ENCODE data around the gene APMAP.
"Not testable (repeated sequence)": the region's sequence is repeated elsewhere in the genome, so short reads cannot be mapped to it uniquely, and the experiment has no call there.

The APMAP gene

DNA sequence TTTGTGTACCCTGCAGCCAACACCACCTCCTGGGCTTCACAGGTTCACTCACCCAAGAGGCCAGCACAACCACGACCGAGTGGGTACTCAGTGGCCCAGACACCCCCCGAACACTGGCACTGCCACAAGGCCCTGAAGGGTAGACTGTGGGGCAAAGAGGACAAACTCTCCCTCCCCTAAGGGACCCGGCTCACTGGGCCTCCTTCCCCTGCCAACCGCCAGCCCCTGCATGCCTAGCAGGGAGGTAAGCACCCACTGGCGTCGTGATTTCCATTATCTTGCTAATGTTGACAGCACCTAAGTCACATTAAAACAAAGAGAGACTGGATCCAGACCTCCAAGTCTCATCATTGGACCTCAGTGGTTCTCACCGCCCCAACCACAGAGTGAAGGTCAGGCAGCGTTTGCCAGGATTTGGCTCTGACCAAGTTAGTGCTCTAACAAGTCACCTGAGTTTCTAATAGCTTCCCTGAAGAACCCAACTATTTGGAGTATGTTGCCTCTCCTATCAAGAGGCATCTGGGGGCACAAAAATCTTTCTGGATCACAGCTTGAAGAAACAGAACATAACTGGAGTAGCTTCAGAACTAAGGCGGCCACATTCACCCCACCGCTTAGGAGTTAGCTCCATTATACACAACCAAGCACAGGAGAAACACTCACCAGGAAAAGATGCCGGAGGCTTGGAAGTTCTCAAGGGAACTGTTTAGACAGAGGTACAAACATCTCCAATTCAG lies 14.0 kb upstream of the APMAP start:
- DNase-seq, result no peak

DNA sequence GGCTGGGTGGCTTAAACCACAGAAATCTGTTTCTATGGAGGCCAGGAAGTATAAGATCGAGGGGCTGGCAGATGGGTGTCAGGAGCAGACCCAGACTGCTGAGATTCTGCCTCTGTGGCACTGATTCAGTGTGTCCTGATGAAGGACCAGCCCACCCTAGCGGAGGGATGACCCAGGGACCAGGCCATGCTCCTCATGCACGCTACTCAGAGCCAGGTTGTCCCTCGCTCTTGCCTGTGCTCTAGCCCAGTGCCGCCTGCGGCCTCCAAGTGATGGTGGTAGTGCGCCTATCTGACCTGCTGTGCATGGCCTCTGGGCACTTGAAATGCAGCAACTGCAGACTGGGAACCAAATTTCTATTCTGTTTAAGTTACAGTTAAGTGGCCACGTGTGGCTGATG lies 13.1 kb upstream of the APMAP start:
- DNase-seq, result no peak

DNA sequence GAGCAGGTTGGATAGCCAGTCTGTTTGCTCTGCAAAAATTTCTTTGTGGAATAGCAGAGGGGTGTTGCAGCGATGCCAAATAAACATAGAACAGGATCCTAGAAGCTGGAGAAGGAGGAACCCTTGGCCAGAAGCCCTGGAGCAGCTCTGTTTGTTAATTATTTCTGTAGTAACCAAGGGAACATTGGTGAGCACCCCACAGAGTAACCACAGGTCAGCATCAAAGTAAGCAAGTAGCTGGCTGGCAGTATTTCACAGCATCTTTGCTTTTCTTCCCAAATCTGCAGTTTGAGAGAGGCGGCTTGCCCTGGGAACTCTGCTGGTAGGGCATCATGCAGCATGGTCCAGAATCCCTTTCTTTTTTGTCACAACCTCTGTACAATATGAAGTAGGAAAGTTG lies 12.7 kb upstream of the APMAP start:
- no peak for DNase-seq

DNA sequence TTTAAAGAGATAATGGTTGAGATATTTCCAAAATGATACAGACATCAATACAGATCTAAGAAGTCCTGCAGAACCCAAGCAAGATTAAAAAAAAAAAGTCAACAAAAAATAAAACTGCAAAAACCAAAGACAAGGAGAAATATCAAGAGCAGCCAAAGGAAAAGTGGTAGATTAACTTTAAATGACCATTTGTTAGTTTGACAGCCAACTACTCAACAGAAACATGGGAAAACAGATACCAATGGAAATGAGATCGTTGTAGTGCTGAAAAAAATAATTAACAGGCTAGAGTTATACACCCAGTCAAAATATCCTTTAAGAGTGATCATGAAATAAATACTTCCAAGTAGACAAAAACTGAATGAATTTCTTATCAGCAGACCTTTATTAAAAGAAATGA lies 10.5 kb upstream of the APMAP start:
- DNase-seq, result no peak

DNA sequence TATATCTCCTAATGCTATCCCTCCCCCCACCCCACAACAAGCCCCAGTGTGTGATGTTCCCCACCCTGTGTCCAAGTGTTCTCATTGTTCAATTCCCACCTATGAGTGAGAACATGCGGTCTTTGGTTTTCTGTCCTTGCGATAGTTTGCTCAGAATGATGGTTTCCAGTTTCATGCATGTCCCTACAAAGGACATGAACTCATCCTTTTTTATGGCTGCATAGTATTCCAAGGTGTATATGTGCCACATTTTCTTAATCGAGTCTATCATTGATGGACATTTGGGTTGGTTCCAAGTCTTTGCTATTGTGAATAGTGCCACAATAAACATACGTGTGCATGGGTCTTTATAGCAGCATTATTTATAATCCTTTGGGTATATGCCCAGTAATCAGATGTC lies 8.8 kb upstream of the APMAP start:
- not testable (repeated sequence) for DNase-seq

DNA sequence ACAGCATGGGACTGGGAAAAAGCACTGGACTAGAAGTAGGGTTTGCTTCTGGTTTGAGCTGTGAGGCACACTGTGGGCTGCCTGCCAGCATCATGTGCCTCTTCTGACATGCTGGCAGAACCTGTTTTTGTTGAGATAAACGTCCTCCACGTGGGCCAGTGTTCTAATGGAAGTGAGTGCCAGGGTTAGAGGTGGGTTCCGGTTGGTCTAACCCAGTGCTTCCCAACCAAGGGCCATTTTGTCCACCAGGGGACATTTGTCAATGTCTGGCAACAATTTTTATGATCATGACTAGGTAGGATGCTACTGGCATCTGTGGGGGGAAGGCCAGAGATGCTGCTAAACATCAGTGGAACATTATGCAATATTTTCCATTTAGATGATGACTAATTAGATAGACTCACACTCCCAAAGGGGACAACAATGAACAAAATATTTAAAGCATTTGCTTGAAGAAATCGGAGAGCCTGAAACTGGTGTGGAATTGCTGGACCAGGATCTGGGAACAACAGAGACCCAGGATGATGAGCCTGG lies 7.8 kb upstream of the APMAP start:
- no peak for DNase-seq

DNA sequence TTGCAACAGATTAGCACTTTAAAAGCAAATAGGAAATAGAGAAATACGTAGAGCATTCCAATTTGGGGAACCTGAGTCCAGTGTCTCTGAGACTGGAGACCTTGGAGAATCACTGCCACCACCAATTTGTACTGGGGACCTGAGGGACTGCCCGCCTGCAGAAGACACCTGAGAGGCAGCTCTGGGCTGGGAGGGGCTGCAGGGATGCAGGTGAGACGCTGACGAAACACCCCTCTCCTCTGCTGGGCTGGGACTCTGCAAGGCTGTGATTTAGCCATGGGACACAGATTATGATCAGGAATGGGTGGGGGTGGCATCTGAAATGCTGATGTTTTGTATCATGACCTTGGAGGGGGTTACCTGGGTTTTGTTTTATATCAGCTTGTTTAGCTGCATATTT lies 7.0 kb upstream of the APMAP start:
- DNase-seq, result no peak

DNA sequence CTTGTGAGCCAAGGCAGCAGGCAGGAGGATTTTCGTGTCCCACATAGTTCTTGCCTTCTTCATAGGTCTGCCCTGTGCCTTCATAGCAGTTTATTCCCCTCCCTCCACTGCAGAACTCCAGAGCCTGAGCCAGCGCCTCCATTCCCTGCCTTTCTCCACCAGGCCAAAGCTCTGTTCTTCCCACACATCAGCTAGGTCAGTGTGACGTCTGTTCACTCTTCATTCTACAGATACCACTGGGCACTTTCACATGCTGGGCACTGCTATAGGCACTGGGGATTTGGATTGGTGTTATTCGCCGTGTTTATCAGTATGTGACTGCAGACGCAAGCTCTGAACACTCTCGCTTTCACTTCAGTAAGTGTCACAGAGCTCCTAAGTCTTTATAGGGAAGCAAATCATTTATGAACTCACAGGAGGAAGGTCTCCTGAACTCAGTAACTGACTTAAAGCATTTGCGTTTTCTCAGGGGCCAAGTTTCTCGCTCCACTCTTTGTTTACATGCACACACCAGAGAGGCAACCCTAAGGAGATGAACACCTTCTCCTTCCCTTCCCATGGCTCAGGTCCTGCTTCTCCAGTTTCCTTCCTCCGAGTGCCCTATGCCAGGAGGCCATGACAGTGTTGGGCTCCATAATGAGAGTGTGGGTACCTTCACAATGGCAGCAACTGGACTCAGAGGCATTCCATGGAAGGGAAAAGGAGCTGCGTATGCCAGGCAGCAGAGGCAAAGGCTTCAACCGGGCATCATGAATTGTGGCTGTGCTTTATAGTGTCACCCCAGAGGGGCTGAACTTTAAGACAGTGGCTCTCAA lies 6.3 kb upstream of the APMAP start:
- DNase-seq, result no peak

DNA sequence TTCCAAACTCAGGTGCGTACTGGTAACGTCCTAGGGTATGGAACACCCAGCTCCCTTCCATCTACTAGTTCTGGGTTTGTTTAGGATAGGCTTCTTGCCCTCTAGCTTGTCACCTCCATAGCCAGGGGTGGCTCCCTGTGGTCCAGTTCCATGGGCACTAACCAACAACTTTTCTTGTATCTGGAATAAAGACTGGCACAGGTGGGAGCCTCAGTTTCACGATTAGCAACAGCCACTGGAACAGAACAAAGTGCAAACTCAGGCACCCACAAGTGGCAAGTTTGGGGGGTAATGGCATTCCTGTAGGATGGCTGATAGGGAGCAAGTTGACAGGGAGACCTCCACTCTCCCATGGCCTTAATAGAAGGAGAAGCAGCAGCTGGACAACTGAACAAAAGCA lies 5.6 kb upstream of the APMAP start:
- DNase-seq, result no peak

DNA sequence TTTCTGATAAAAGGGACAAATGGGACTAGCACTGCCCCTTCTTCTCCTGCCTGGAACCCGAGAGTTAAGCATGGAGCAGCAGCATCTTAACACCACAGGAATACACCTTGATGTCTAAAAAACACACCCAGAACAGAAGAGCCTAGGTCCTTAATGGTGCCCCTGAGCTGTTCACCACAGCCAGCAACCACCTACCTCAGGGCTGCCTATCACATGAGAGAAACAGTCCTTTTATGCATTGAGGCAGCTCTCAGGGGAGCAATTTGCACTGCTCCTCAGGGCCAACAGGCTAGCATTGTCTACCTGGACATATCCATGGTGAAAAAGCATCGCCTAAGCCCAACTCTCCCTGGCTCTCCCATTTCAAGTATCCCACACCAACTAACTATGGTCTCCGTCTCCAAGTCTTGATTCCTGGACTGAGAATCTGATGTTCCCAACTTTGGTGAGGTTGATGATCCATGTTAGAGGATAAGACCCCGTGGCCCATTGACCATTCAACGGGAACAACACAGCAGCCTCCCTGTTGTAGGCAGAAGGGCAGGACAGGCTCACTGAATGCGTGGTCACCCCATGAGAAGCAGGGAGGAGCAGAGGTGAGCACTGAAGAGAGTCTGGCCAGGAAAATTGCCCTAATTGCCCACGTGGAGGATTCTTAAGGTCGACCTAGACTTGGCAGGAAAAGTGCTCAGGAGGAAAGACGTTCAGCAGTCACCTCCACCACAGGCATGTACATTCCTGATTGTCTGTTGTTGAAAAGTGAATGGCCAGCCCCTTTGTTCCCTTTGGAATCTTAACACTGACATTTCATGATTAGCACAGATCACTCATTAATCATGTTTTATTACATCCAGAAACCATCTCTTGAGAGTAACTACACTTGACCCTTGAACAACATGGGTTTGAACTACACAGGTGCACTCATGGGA lies 4.2 kb upstream of the APMAP start:
- no peak for DNase-seq

DNA sequence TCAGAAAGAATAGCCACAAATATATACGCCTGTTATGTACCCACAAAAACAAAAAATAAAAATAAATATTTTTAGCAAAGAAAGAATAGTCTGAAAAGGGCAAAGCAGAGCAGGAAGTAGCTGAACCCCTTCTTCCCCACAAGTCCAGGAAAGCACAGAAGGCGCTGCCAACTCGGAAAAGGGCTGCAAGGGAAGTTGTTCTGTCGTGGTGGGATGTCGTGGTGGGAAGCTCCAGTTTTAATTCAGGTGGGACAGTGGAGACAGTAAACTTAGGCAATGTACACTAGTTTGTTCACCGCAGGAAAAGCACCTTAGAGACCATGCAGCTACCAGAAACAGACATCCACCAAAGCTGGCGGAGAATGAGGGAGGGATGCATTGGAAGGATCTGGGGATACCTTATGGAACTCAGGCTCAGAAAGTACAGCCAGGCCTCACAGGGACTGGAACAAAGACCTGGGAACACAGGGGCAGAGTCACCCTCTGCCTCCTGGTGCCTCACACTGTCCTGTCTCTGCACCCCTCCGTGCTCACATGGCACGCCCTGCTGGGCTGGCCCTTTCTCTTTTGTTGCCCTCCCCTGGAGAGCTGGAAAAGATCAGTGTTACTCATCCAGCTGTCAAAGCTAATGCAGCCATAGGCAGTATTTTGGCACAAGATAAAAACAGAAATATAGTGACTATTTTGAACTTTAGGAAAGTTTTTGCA lies 3.3 kb upstream of the APMAP start:
- no peak for DNase-seq

DNA sequence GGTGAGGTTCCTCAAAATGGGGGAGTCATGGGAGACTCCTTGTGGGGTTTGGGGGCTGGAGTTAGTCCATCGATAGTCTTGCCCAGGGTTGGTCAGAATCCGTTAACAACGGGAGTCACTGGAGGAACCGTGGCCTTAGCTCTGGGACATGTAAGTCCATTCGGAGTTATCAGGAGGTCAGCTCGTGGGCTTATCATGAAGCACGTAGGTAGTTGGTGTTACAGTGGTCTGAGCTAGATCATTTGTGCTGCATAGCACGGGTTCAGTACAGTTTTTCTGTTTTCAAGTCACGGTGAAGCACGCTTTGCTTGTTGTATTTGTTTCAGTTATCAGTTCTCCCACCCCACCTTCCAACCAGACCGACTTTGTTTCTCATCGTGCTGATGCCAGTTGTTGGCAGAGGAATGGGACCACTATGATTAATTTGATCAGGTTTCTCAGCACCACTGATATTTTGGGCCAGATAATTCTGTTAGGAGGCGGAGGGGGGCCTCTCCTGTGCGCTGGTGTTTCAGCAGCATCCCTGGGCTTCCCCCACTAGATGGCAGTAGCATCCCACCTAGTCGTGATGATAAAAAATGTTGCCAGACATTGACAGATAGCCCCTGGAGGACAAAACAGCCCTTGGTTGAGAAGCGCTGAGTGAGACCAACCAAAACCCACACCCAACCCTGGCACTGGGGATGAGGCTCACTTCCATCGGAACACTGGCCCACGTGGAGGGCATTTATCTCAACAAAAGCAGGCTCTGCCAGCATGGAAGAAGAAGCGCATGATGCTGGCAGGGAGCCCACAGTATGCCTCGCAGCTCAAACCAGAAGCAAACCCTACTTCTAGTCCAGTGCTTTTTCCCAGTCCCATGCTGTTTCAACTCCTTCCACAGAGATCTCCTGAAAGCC lies 2.2 kb upstream of the APMAP start:
- DNase-seq, result peak; percentile 83 to 89

DNA sequence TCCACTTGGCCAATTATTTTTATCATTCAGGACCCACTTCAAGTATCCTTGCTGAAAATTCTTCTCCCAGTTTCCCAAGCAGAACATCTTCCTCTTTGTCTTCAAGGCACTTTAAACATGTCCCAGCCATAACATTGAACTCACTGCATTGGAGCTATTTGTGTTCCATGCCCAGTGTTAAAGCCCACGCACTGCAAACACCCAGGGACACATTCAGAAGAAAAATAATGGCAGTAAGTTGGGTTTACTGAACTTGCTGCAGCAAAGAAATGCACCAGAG lies 1.6 kb upstream of the APMAP start:
- no peak for DNase-seq

DNA sequence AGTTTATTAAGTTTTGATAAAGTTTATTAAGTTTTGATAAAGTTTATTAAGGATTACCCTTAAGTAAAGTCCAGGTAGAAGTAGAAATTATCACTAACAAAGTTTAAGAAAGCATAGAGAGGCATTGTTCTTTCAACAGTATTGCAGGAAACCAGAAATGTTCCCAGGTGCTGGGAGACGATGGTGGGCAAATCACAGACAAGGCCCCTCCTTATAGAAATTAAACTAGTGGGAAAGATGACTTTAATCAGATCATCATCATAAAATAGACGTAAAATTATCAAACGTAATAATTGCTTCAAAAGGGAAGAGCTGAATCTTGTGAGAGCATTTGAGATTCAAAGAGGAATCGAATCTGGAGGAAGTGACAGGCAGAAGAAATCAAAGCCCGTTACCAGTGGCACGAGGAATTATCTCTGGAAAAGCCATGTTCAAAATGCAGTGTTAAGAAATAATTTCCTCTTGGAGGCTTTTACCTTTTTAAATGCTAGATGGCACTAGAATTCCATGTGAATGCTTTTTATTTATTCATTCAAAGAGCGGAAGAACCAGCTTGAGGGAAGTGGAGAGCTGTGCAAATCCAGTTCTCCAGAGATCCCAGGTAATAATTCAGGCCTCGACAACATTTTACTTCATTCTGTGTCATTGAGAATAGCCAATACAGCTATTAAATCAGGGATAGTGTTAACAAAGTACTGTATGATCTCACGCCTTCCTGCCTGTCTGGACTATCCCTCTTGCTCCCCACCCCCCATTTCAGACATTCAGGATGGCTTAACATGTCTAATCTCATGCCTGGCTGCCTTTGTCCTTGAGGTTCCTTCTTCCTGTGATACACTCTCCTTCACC lies 1.0 kb upstream of the APMAP start:
- no peak for DNase-seq

DNA sequence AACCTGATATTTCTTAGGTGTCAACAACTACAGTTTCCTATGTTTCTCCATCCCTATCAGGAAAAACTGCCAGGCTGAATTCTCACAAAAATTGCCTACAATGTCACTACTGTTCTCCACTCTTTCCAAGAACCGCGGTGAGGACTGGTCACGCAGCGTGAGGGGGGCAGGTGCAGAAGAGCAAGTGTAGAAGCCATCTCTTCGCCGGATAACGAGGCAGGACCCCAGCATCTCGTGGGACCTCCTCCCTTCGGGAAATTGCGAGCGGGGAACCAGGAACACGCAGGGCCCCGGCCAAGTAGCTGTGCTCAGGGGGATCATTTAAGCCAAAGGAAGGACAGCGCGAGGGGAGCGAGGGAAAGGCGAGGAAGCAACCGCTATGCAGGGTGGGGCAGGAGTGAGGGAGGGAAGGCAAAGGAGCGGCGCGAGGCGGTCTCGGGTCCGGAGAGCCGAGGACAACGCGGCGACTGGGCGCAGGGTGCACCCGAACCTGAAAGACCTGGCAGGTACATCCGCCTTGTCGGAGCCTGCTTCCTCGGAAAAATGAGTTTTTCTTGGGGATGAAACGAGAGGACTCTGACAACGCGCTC lies 559 bp downstream of the APMAP start:
- DNase-seq, result no peak

DNA sequence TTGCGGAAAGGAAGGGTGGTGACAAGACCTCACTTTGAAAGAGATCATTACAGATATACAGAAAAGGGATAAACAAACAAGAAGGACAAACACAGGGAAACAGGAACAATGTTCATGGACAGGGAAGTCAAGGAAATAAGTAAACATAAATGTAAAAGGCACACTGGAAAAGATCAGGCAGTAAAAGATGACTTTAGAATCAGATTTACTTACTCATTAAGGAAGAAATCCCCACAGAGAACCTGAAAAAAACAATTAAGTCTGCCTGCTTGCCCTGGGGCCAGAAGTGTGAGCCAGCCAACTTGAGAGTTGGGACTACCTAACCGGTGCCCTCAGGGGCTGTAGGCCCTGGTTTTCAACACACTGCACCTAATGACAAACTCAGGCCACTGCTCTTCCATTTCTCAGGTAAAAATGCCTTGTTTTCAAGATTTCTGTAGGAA lies 1.7 kb downstream of the APMAP start:
- no peak for DNase-seq

DNA sequence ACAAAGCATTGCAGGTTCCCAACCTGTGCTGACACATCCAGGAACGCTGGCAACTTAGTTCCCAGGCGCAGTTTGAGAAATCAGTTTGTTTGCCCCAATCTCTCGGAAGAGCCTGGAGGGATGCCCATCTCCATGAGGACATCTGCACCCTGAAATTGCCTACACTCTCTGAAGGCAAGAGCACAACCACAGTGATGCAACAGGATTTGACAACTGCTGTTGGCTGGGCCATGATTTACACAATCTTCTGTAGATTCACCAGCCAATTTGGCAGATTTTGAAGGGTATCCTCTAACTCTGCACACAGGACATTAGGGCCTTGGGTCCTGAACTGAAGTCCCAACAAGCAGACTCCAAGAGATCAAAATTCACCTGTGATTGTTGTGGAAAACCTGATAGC lies 3.4 kb downstream of the APMAP start:
- no peak for DNase-seq

DNA sequence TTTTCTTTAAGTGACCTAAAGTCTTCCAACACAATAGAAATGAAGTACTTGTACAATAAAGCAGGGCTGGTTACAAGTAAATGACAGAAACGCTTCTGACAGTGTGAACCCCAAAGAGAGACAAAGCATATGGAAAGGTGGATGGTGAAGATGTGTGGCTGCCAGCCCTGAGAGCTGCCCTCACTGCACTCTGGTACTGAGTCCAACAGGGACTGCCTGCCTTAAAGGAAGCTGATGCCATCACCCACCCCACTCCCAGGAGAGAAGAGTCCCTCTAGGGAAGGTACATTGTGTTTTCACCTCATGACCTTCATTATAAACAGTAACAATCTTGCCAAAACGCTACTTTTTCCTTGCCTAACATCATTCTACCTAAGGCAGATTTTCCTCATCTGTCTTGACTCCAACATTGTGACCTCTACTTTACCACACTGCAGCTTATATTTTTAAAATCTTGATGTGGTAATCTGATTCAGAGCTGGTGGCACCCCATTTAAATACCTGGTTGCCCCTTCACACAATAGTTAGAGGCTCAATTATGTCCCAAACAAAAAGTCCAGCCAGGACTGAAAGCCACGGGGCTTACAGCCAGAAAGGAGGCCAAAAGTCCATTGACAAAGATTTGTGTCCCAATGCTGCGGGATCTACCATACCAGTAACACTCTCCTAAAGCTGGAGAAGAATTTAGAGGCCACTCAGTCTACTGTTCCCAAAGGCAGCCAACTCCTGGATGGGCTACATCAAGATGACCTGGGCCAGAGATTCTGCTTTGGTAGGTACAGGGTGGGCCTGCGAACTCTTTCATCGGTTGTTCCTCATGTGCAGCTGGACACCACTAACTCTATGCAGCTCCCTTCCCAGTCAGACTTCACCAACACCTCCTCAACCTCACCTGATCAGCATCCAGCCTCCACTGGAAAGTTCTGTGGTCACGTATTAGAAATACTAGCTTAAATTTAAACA lies 4.4 kb downstream of the APMAP start:
- DNase-seq, result no peak

DNA sequence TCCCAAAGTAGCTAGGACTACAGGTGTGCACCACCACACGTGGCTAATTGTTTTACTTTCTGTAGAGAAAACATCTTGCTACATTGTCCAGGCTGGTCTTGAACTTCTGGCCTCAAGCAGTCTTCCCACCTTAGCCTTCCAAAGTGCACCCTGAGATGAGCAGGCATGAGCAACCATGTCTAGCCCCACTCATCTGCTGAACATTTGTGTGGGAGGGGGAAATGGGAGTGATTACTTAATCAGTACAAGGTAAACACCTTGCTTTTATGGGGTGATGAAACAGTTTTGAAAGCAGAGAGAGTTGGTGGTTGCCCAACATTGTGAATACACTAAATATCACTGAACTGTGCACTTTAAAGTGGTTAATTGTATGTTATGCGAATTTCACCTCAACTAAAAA lies 5.3 kb downstream of the APMAP start:
- DNase-seq, result no peak
